ENCODE measurements around the gene CD180.

The CD180 gene

DNA sequence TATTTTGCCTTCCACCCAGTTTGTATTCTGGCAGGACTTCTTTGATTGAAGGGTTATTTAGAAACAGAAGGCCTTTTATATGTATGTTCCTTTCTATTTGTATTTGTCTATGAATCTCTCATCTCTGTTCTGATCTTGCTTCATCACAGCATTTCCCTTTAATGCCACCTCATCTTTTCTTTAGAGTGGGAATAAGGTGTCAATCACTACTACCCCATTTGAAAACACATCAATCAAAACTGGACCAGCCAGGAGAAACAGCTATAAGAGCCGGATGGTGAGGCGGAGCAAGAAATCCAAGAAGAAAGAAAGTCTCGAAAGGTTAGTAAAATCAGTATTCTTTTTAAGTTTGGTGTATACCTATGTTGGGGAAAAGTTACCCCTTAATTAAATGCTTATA lies 36.3 kb downstream of the CD180 start:
- Histone ChIP-seq H3K9ac (ENCODE audit: low read depth, low read length) (no peak overlapping the region), H3K4me1 (ENCODE audit: control insufficient read depth, insufficient read depth, low read length) (0 out of 2 replicates have a peak, but pooled peaks cover 13% of the 10 kb centered on the region), H3K27me3 (ENCODE audit: control insufficient read depth, insufficient read depth, low read length) (no peaks in the 10 kb centered on the region), H3K36me3 (ENCODE audit: control insufficient read depth, insufficient read depth, low read length) (no peaks in the 10 kb centered on the region), H3K27ac (ENCODE audit: low read depth, low read length) (no peak overlapping the region), H3K4me3 (ENCODE audit: low read depth, low read length) (no peak overlapping the region), H3K9me3 (ENCODE audit: control insufficient read depth, insufficient read depth, low read length) (no peaks in the 10 kb centered on the region)

DNA sequence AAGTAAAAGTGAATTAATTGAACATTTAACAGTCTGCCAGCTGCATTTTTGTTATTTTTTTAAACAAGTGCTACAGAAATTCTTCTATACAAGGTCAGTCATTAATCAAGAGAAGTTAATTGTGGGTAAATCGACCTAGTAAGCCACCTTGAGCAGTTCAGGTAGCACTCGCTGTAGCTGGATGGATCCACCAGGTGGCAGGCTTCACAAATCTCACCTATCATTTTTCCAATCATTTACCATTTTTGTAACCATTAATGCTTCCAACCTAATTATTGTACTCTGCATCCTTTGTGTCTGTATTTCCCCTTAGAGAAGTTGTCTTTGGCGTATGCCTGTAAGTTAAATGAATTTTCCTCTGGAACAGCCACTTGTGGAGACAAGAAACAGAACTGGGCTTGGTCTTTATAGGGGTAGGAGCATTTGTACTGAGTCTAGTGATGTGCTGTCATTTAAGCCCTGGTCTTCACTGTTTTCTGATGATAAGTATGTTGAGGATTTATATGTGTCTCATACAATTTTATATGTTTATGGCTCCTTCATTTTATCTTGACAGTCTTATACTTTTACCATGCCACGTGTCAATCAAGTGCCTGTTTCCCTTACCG lies 39.5 kb downstream of the CD180 start:
- Histone ChIP-seq H3K27ac (ENCODE audit: low read depth, low read length) (no peak overlapping the region), H3K36me3 (ENCODE audit: control insufficient read depth, insufficient read depth, low read length) (no peaks in the 10 kb centered on the region), H3K4me1 (ENCODE audit: control insufficient read depth, insufficient read depth, low read length) (0 out of 2 replicates have a peak, but pooled peaks cover 10% of the 10 kb centered on the region), H3K27me3 (ENCODE audit: control insufficient read depth, insufficient read depth, low read length) (no peaks in the 10 kb centered on the region), H3K9me3 (ENCODE audit: control insufficient read depth, insufficient read depth, low read length) (no peaks in the 10 kb centered on the region), H3K4me3 (ENCODE audit: low read depth, low read length) (no peak overlapping the region), H3K9ac (ENCODE audit: low read depth, low read length) (no peak overlapping the region)

DNA sequence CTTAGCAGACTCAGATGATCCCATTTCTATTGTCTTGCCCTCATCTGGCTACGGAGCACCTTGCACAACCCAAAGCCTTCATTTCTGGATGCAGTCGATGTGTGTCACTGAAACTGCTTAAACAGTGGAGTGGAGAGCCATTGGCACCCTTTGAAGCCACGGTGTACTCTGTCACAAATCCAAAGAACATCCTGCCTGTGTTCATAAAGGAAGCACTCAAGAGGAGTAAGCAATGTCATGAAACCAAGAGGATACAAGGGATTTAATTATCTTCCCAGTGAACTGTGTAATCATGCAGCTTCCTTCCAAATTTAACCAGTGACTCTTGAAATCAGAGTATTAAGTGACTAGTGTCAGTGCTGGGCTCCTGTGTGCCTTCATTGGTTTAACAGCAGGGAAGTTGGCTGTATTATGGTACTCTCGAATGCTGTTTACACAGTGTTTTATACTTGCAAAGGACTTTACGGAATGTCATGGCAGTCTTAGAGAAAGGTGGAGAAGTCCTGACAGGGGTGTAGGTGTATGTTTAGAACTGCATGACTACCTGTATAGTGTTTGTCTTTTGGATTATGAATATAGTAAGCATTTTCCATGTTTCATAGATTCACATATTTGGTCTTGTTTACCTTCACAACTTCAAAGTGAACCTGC lies 41.9 kb downstream of the CD180 start:
- H3K27me3 ChIP-seq (ENCODE audit: control insufficient read depth, insufficient read depth, low read length), result no peaks in the 10 kb centered on the region
- H3K36me3 ChIP-seq (ENCODE audit: control insufficient read depth, insufficient read depth, low read length), result no peaks in the 10 kb centered on the region
- no peaks in the 10 kb centered on the region for H3K4me1 ChIP-seq (ENCODE audit: control insufficient read depth, insufficient read depth, low read length)
- H3K27ac ChIP-seq (ENCODE audit: low read depth, low read length), result no peak overlapping the region
- H3K9ac ChIP-seq (ENCODE audit: low read depth, low read length), result no peak overlapping the region
- H3K9me3 ChIP-seq (ENCODE audit: control insufficient read depth, insufficient read depth, low read length), result no peaks in the 10 kb centered on the region
- no peak overlapping the region for H3K4me3 ChIP-seq (ENCODE audit: low read depth, low read length)

DNA sequence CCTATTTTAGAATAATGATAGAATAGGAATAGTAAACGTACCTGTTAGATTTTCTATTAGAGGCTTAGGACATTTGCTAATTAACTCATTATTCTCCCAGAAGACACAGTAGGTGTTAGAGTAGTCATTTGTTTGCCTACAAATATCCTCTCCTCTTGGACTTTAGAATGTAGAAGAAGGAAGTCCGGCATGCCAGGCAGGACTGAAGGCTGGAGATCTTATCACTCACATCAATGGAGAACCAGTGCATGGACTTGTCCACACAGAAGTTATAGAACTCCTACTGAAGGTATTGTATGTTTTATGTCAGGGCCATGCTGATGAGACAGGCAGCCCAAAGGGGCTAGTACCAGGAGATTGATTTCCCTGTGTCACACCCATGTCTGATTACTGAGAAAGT lies 43.3 kb downstream of the CD180 start:
- H3K9me3 ChIP-seq (ENCODE audit: control insufficient read depth, insufficient read depth, low read length), result no peaks in the 10 kb centered on the region
- H3K4me3 ChIP-seq (ENCODE audit: low read depth, low read length), result no peak overlapping the region
- H3K27ac ChIP-seq (ENCODE audit: low read depth, low read length), result no peak overlapping the region
- H3K4me1 ChIP-seq (ENCODE audit: control insufficient read depth, insufficient read depth, low read length), result no peaks in the 10 kb centered on the region
- no peak overlapping the region for H3K9ac ChIP-seq (ENCODE audit: low read depth, low read length)
- H3K27me3 ChIP-seq (ENCODE audit: control insufficient read depth, insufficient read depth, low read length), result no peaks in the 10 kb centered on the region
- no peaks in the 10 kb centered on the region for H3K36me3 ChIP-seq (ENCODE audit: control insufficient read depth, insufficient read depth, low read length)

DNA sequence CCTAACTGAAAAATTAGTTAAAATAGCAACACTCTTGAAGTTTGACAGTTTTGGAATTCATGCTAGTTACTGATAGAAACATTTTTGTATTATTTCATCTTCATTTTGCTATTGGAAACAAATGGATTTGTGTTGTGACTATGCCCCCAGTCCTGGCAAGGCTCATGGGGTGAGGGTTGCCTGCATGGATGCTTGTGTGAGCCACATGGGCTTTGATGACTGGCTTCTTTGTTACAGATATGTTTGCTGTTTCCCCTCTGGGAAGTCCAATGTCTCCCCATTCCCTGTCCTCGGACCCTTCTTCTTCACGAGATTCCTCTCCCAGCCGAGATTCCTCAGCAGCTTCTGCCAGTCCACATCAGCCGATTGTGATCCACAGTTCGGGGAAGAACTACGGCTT lies 44.2 kb downstream of the CD180 start:
- no peak overlapping the region for H3K27ac ChIP-seq (ENCODE audit: low read depth, low read length)
- H3K27me3 ChIP-seq (ENCODE audit: control insufficient read depth, insufficient read depth, low read length), result no peaks in the 10 kb centered on the region
- no peaks in the 10 kb centered on the region for H3K9me3 ChIP-seq (ENCODE audit: control insufficient read depth, insufficient read depth, low read length)
- H3K4me1 ChIP-seq (ENCODE audit: control insufficient read depth, insufficient read depth, low read length), result no peaks in the 10 kb centered on the region
- no peak overlapping the region for H3K9ac ChIP-seq (ENCODE audit: low read depth, low read length)
- H3K4me3 ChIP-seq (ENCODE audit: low read depth, low read length), result no peak overlapping the region
- no peaks in the 10 kb centered on the region for H3K36me3 ChIP-seq (ENCODE audit: control insufficient read depth, insufficient read depth, low read length)

DNA sequence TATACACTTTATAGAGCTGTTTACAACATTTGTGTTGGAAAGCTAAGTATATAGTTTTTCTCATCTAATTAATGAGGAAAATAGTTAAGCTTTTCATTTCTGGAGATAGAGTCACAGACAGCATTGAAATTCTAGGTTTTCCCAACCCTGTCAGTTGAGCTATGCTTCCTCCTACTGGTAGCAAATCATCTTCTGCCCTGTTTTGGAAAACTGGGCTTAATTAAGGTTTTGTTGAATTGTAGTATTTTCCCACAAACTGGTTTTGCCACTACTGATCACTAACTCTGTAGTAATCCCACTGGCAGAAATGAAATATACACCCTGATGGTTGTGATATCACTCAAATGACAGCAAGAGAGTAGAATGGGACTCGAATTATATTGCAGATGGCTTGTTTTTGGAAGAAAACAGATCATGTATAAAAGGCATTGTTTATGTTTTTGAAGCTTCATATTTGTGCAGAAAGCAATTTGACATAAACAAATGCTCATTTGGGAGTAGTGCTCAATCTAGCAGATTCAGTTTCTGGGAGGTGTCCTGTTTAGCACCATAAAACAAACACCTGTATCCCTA lies 46.6 kb downstream of the CD180 start:
- no peak overlapping the region for H3K27ac ChIP-seq (ENCODE audit: low read depth, low read length)
- no peaks in the 10 kb centered on the region for H3K4me1 ChIP-seq (ENCODE audit: control insufficient read depth, insufficient read depth, low read length)
- no peak overlapping the region for H3K4me3 ChIP-seq (ENCODE audit: low read depth, low read length)
- no peaks in the 10 kb centered on the region for H3K9me3 ChIP-seq (ENCODE audit: control insufficient read depth, insufficient read depth, low read length)
- peaks cover 6% of the 10 kb centered on the region; the same call in 1 of the 2 replicates for H3K36me3 ChIP-seq (ENCODE audit: control insufficient read depth, insufficient read depth, low read length)
- H3K27me3 ChIP-seq (ENCODE audit: control insufficient read depth, insufficient read depth, low read length), result no peaks in the 10 kb centered on the region
- no peak overlapping the region for H3K9ac ChIP-seq (ENCODE audit: low read depth, low read length)

DNA sequence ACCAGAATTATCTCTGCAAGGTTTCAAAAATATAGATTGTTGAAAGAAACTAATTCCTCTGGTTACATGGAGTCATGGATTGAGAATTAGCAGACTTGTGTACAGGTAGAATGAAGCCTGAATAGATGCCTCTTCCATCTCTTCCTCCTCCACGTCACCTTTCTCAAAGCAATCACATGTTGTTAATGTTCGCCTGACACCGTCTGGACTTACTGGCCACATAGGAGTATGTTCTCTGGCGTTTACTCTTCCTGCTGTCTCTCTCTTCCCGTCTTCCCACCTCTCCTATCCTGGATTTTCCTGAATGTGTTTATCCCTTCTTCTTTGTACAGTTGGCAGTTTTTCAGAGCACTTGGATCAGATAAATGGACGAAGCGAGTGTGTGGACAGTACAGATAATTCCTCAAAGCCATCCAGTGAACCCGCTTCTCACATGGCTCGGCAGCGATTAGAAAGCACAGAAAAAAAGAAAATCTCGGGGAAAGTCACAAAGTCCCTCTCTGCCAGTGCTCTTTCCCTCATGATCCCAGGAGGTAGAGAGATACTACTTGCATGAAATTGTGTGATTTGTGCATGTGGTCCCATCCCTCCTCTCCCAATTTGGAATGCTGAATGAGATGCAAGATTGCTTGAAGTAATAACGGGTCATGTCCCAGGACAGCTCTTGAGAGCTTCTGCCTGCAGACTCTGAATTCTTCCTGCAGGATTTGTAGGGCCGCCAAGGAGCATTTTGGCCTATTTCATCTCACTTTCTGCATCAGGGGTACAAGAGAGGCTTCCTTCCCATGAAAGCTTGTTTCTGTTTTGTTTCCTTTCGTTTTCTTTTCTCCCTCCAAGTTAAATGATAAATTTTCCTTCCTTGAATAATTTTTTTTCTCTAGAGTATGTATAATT lies 47.3 kb downstream of the CD180 start:
- Histone ChIP-seq H3K4me1 (ENCODE audit: control insufficient read depth, insufficient read depth, low read length) (no peaks in the 10 kb centered on the region), H3K27ac (ENCODE audit: low read depth, low read length) (no peak overlapping the region), H3K27me3 (ENCODE audit: control insufficient read depth, insufficient read depth, low read length) (no peaks in the 10 kb centered on the region), H3K9ac (ENCODE audit: low read depth, low read length) (no peak overlapping the region), H3K36me3 (ENCODE audit: control insufficient read depth, insufficient read depth, low read length) (peaks cover 10% of the 10 kb centered on the region; the same call in 1 of the 2 replicates), H3K4me3 (ENCODE audit: low read depth, low read length) (no peak overlapping the region), H3K9me3 (ENCODE audit: control insufficient read depth, insufficient read depth, low read length) (no peaks in the 10 kb centered on the region)

DNA sequence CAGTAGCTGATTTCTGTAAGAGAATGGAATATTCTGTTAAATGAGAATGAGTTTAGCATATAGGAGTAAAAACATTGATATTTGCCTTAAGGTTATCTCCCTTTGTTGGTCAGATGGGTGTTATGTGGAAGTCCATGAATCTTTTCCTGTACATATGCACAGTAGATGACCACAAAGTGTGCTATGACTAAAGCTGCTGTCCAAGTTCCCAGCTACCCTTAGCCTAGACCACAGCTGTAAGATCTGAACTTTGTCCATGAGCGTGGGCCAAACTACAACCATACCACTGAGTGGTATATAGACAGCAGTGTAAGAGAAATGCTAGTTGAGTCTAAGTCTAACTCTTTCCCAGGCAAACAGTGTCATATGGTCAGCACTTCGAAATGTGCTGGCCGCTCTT lies 48.8 kb downstream of the CD180 start:
- H3K4me1 ChIP-seq (ENCODE audit: control insufficient read depth, insufficient read depth, low read length), result no peaks in the 10 kb centered on the region
- peaks cover 13% of the 10 kb centered on the region; the same call in 1 of the 2 replicates for H3K36me3 ChIP-seq (ENCODE audit: control insufficient read depth, insufficient read depth, low read length)
- H3K9me3 ChIP-seq (ENCODE audit: control insufficient read depth, insufficient read depth, low read length), result no peaks in the 10 kb centered on the region
- no peak overlapping the region for H3K4me3 ChIP-seq (ENCODE audit: low read depth, low read length)
- H3K27me3 ChIP-seq (ENCODE audit: control insufficient read depth, insufficient read depth, low read length), result no peaks in the 10 kb centered on the region
- H3K27ac ChIP-seq (ENCODE audit: low read depth, low read length), result no peak overlapping the region
- H3K9ac ChIP-seq (ENCODE audit: low read depth, low read length), result no peak overlapping the region

DNA sequence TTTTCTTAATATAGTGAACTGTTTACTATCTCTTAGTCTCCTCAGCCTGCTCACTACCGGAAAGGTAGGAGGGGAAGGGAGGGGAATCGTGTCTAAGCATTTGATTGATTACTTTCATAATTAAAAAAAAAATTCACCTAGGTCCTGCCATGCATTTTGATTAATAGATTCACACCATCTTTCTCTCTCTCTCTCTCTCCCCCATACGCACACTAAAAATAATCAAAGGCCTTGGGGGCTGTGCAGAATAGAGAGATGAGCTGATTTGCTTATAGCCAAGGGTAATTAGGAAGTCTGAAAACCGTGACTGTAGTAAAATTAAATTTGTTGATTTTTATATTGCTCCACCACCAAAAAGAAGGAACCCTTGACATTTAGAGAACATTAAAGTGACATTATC lies 49.6 kb downstream of the CD180 start:
- Histone ChIP-seq H3K27me3 (ENCODE audit: control insufficient read depth, insufficient read depth, low read length) (no peaks in the 10 kb centered on the region), H3K9ac (ENCODE audit: low read depth, low read length) (no peak overlapping the region), H3K36me3 (ENCODE audit: control insufficient read depth, insufficient read depth, low read length) (peaks cover 17% of the 10 kb centered on the region; the same call in 1 of the 2 replicates), H3K9me3 (ENCODE audit: control insufficient read depth, insufficient read depth, low read length) (no peaks in the 10 kb centered on the region), H3K27ac (ENCODE audit: low read depth, low read length) (no peak overlapping the region), H3K4me1 (ENCODE audit: control insufficient read depth, insufficient read depth, low read length) (no peaks in the 10 kb centered on the region), H3K4me3 (ENCODE audit: low read depth, low read length) (no peak overlapping the region)

DNA sequence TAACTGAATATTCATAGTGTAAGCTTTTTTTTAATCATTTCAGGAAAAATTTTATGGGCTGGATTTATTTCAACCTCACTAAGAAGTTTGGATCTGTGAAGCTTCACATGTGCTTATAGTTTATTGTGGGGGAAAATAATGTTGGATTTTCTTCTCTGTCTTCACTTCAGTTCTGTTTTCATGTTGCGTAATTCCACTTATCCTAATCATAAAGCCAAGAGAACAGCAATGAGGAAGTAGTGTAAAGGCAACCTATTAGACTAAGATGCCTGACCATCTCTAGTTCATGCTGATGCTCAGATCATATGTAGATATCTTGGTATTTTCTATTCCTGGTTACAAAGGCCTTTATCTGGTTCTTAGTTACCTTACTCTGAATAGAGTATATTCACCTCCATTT lies 50.0 kb downstream of the CD180 start:
- H3K9me3 ChIP-seq (ENCODE audit: control insufficient read depth, insufficient read depth, low read length), result no peaks in the 10 kb centered on the region
- H3K36me3 ChIP-seq (ENCODE audit: control insufficient read depth, insufficient read depth, low read length), result peaks cover 17% of the 10 kb centered on the region; the same call in 1 of the 2 replicates
- no peak overlapping the region for H3K9ac ChIP-seq (ENCODE audit: low read depth, low read length)
- no peaks in the 10 kb centered on the region for H3K27me3 ChIP-seq (ENCODE audit: control insufficient read depth, insufficient read depth, low read length)
- H3K4me1 ChIP-seq (ENCODE audit: control insufficient read depth, insufficient read depth, low read length), result no peaks in the 10 kb centered on the region
- no peak overlapping the region for H3K27ac ChIP-seq (ENCODE audit: low read depth, low read length)
- H3K4me3 ChIP-seq (ENCODE audit: low read depth, low read length), result no peak overlapping the region
